Muscle layer of duodenum (tissue), 2 donors: ENCODE data around the gene RSAD1.

Source experiments
- H3K27ac ChIP-seq: one replicate; pipeline ENCODE4 v1.7.0; 2013; ENCODE audit warnings: mild to moderate bottlenecking, low read length
- H3K27me3 ChIP-seq: one replicate; pipeline ENCODE4 v1.7.0; 2013; ENCODE audit warnings: low read depth, mild to moderate bottlenecking, control low read depth, low read length
- H3K36me3 ChIP-seq, 2 donors: one replicate each; pipeline ENCODE4 v1.7.0; 2013; ENCODE audit warnings: low read length in 2 of 2, control low read depth in 1 of 2, mild to moderate bottlenecking in 1 of 2; ENCODE audit not compliant: insufficient read depth in 2 of 2, control insufficient read depth in 1 of 2
- H3K4me1 ChIP-seq, 2 donors: one replicate each; pipeline ENCODE4 v1.7.0; 2013; ENCODE audit warnings: low read length in 2 of 2, mild to moderate bottlenecking in 2 of 2, control low read depth in 1 of 2, moderate library complexity in 1 of 2; ENCODE audit not compliant: insufficient read depth in 2 of 2, control insufficient read depth in 1 of 2
- H3K4me3 ChIP-seq, 2 donors: one replicate each; pipeline ENCODE4 v1.7.0; 2013; ENCODE audit warnings: low read length in 2 of 2, low read depth in 1 of 2, mild to moderate bottlenecking in 1 of 2
- H3K9me3 ChIP-seq, 2 donors: one replicate each; pipeline ENCODE4 v1.7.0; 2013; ENCODE audit warnings: low read length in 2 of 2, control low read depth in 1 of 2, mild to moderate bottlenecking in 1 of 2; ENCODE audit not compliant: control insufficient read depth in 1 of 2
- donor health status: healthy.

The RSAD1 gene

GRCh38 chr17:50514936-50515702 is 36.5 kb downstream of the RSAD1 start:
- no peak overlapping the region for H3K27ac ChIP-seq
- H3K36me3 ChIP-seq, result no peaks in the 10 kb centered on the region
- H3K9me3 ChIP-seq, result no peaks in the 10 kb centered on the region
- no peak overlapping the region for H3K4me3 ChIP-seq
- H3K4me1 ChIP-seq, result peaks cover 0 to 3% of the 10 kb centered on the region in 2 donors
- H3K27me3 ChIP-seq, result no peaks in the 10 kb centered on the region

DNA sequence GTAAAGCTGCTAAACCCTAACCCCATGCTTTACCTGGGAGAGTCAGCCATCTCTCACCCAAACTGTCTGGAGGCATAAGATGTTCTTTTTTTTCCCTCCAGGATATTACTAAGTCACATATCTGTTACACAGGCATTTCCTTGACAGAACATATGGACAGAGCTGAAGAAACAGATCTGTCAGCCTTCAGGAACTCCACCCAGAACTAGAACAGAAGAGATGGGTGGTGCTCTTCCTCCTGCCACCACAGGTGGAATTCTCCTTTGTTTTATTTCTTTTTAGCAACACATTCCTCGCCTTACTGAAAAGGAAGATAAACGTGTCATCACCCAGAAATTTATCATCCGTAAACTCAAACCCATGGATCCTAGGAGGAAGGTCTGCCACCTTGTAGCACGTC is 38.4 kb downstream of the RSAD1 start:
- Histone ChIP-seq H3K27me3 (no peaks in the 10 kb centered on the region), H3K9me3 (no peaks in the 10 kb centered on the region), H3K4me3 (no peak overlapping the region), H3K36me3 (no peaks in the 10 kb centered on the region), H3K27ac (no peak overlapping the region), H3K4me1 (peaks cover 0 to 3% of the 10 kb centered on the region in 2 donors)

- Histone ChIP-seq H3K9me3 (no peaks in the 10 kb centered on the region), H3K36me3 (no peaks in the 10 kb centered on the region), H3K4me1 (peaks cover 0 to 3% of the 10 kb centered on the region in 2 donors), H3K27ac (no peak overlapping the region), H3K4me3 (no peak overlapping the region), H3K27me3 (no peaks in the 10 kb centered on the region)
Observed at GRCh38 chr17:50517504-50518383, 39.1 kb downstream of the RSAD1 start.

GRCh38 chr17:50518384-50519023 is 39.8 kb downstream of the RSAD1 start:
- Histone ChIP-seq H3K27ac (no peak overlapping the region), H3K27me3 (no peaks in the 10 kb centered on the region), H3K9me3 (no peaks in the 10 kb centered on the region), H3K4me3 (no peak overlapping the region), H3K36me3 (no peaks in the 10 kb centered on the region), H3K4me1 (peaks cover 0 to 3% of the 10 kb centered on the region in 2 donors)

- Histone ChIP-seq H3K9me3 (no peaks in the 10 kb centered on the region), H3K27ac (no peak overlapping the region), H3K4me3 (no peak overlapping the region), H3K4me1 (peaks cover 0 to 3% of the 10 kb centered on the region in 2 donors), H3K27me3 (no peaks in the 10 kb centered on the region), H3K36me3 (no peaks in the 10 kb centered on the region)
Observed at GRCh38 chr17:50519141-50519834, 40.6 kb downstream of the RSAD1 start.

- Histone ChIP-seq H3K9me3 (no peaks in the 10 kb centered on the region), H3K4me3 (no peak overlapping the region), H3K27ac (no peak overlapping the region), H3K36me3 (no peaks in the 10 kb centered on the region), H3K4me1 (no peaks in the 10 kb centered on the region), H3K27me3 (no peaks in the 10 kb centered on the region)
Observed at GRCh38 chr17:50520483-50520882, 41.8 kb downstream of the RSAD1 start.

DNA sequence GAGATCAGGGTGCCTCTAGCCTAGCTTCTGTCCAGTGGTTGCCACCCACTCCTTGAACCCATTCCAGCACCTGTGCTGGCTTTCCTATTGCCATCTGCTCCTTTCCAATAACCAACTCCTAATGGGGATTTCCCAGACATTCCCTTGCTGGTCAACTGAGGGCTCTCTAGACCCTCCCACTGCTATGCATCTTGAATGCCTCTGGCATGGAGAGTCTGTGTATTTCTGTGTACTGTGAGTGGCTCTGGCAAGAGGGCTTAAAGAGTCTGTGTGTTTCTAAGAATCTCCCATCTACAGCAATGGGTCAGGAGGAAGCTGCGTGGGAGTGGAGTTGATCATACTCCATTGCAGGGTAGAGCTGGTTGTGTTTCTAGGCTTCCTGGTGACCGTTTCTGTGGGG is 42.9 kb downstream of the RSAD1 start:
- Histone ChIP-seq H3K4me3 (no peak overlapping the region), H3K27me3 (no peaks in the 10 kb centered on the region), H3K9me3 (no peaks in the 10 kb centered on the region), H3K27ac (no peak overlapping the region), H3K4me1 (no peaks in the 10 kb centered on the region), H3K36me3 (no peaks in the 10 kb centered on the region)

GRCh38 chr17:50522766-50523165 is 44.1 kb downstream of the RSAD1 start:
- H3K27me3 ChIP-seq, result no peaks in the 10 kb centered on the region
- H3K27ac ChIP-seq, result no peak overlapping the region
- no peak overlapping the region for H3K4me3 ChIP-seq
- no peaks in the 10 kb centered on the region for H3K9me3 ChIP-seq
- no peaks in the 10 kb centered on the region for H3K36me3 ChIP-seq
- no peaks in the 10 kb centered on the region for H3K4me1 ChIP-seq

GRCh38 chr17:50523208-50523607 is 44.5 kb downstream of the RSAD1 start:
- no peaks in the 10 kb centered on the region for H3K9me3 ChIP-seq
- no peak overlapping the region for H3K27ac ChIP-seq
- H3K36me3 ChIP-seq, result no peaks in the 10 kb centered on the region
- H3K4me3 ChIP-seq, result no peak overlapping the region
- no peaks in the 10 kb centered on the region for H3K27me3 ChIP-seq
- H3K4me1 ChIP-seq, result no peaks in the 10 kb centered on the region

GRCh38 chr17:50524838-50525237 is 46.2 kb downstream of the RSAD1 start:
- no peak overlapping the region for H3K4me3 ChIP-seq
- H3K27ac ChIP-seq, result no peak overlapping the region
- H3K4me1 ChIP-seq, result no peaks in the 10 kb centered on the region
- no peaks in the 10 kb centered on the region for H3K36me3 ChIP-seq
- no peaks in the 10 kb centered on the region for H3K9me3 ChIP-seq
- no peaks in the 10 kb centered on the region for H3K27me3 ChIP-seq
